ENCODE measurements around the gene SYT9.

- TF ChIP-seq SUZ12 (IDR thresholded peaks at IDR 0.05; ENCODE audit: extremely low read depth, insufficient read depth, insufficient read length) (no peak), YY1 (IDR thresholded peaks at IDR 0.05; ENCODE audit: insufficient read depth, insufficient read length) (no peak), ZNF274 (IDR thresholded peaks at IDR 0.05; ENCODE audit: low read depth, low read length) (no peak)
Measured at GRCh38 chr11:7418061-7418460, 166.4 kb downstream of the SYT9 start.

Measured in NT2/D1 (cell line).